ENCODE results near the gene DYNLT1. TPM values are rescaled to one million over a fixed set of nuclear protein-coding genes. Genes with fewer than 3 reads are reported as not detected.

DYNLT1 gene
- total and polyA plus RNA-seq, 9 of the 15 experiments (the other 6 are each of a cell fraction or from before 2014, with no cell fraction given) = 42.2 to 583 (median 127) TPM

DNA sequence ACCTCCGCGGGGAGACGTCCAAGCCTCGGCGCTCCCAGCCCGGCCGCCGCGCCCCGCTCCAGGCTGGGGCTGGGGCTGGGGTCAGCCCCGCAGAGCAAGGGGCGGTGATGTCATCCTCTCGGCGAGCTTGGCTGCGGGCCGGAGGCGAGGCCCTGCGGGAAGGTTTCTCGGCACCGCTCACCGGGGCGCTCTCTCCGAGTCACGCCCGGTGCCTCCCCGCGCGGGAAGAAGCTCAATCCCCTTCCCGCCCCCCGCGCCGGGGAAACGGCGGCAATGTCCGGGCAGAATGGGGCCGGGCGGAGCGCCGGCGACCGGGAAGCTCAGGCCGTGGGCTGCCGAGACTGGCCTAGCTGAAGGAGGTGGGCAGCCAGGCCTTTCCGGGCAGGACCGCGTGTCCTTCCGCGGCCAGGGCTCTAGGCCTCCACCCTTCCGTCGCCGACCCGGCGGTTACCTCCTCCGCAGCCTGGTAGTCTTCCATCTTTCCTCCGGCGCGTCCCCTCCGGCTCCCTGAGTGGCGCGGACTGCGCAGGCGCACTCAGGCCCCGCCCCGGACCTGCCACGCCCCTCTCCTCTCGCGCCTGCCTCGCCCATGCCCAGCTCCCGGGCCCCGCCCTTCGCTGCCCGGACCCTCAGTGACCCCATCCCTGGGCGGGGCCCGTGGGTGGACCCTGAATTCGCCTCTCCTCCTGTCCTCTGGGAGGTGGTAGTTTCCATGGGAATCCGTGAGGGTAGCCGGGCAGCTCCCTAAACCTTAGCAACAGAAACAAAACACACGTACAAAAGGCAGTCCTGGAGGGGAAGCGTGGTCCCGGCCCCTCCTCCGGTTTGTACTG, at the start of gene DYNLT1 (continued):
- TF ChIP-seq, protein P1, sequence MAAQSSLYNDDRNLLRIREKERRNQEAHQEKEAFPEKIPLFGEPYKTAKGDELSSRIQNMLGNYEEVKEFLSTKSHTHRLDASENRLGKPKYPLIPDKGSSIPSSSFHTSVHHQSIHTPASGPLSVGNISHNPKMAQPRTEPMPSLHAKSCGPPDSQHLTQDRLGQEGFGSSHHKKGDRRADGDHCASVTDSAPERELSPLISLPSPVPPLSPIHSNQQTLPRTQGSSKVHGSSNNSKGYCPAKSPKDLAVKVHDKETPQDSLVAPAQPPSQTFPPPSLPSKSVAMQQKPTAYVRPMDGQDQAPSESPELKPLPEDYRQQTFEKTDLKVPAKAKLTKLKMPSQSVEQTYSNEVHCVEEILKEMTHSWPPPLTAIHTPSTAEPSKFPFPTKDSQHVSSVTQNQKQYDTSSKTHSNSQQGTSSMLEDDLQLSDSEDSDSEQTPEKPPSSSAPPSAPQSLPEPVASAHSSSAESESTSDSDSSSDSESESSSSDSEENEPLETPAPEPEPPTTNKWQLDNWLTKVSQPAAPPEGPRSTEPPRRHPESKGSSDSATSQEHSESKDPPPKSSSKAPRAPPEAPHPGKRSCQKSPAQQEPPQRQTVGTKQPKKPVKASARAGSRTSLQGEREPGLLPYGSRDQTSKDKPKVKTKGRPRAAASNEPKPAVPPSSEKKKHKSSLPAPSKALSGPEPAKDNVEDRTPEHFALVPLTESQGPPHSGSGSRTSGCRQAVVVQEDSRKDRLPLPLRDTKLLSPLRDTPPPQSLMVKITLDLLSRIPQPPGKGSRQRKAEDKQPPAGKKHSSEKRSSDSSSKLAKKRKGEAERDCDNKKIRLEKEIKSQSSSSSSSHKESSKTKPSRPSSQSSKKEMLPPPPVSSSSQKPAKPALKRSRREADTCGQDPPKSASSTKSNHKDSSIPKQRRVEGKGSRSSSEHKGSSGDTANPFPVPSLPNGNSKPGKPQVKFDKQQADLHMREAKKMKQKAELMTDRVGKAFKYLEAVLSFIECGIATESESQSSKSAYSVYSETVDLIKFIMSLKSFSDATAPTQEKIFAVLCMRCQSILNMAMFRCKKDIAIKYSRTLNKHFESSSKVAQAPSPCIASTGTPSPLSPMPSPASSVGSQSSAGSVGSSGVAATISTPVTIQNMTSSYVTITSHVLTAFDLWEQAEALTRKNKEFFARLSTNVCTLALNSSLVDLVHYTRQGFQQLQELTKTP (IDR thresholded peaks at IDR 0.05; ENCODE audit: low read depth in 1 of 2, partially characterized antibody in 2 of 2) = no peak
- TF ChIP-seq FUS (optimal IDR thresholded peaks at IDR 0.05; ENCODE audit: low read depth, low read length) (peak; percentile 94), PHF20 (IDR thresholded peaks at IDR 0.05; ENCODE audit: partially characterized antibody) (peak; percentile 83), GTF2E2 (tag; IDR thresholded peaks at IDR 0.05) (peak; percentile 56; the same call in 1 of the 2 replicates), CHD2 (IDR thresholded peaks at IDR 0.05; ENCODE audit: low read depth, low read length) (peak; percentile 24; the same call in 1 of the 2 replicates), HLTF (IDR thresholded peaks at IDR 0.05) (peak; percentile 87; the same call in 1 of the 2 replicates)
- TF ChIP-seq, protein P2, sequence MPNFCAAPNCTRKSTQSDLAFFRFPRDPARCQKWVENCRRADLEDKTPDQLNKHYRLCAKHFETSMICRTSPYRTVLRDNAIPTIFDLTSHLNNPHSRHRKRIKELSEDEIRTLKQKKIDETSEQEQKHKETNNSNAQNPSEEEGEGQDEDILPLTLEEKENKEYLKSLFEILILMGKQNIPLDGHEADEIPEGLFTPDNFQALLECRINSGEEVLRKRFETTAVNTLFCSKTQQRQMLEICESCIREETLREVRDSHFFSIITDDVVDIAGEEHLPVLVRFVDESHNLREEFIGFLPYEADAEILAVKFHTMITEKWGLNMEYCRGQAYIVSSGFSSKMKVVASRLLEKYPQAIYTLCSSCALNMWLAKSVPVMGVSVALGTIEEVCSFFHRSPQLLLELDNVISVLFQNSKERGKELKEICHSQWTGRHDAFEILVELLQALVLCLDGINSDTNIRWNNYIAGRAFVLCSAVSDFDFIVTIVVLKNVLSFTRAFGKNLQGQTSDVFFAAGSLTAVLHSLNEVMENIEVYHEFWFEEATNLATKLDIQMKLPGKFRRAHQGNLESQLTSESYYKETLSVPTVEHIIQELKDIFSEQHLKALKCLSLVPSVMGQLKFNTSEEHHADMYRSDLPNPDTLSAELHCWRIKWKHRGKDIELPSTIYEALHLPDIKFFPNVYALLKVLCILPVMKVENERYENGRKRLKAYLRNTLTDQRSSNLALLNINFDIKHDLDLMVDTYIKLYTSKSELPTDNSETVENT (CRISPR knock-in tag; IDR thresholded peaks at IDR 0.05) = peak; percentile 92
- TF ChIP-seq, protein P3, sequence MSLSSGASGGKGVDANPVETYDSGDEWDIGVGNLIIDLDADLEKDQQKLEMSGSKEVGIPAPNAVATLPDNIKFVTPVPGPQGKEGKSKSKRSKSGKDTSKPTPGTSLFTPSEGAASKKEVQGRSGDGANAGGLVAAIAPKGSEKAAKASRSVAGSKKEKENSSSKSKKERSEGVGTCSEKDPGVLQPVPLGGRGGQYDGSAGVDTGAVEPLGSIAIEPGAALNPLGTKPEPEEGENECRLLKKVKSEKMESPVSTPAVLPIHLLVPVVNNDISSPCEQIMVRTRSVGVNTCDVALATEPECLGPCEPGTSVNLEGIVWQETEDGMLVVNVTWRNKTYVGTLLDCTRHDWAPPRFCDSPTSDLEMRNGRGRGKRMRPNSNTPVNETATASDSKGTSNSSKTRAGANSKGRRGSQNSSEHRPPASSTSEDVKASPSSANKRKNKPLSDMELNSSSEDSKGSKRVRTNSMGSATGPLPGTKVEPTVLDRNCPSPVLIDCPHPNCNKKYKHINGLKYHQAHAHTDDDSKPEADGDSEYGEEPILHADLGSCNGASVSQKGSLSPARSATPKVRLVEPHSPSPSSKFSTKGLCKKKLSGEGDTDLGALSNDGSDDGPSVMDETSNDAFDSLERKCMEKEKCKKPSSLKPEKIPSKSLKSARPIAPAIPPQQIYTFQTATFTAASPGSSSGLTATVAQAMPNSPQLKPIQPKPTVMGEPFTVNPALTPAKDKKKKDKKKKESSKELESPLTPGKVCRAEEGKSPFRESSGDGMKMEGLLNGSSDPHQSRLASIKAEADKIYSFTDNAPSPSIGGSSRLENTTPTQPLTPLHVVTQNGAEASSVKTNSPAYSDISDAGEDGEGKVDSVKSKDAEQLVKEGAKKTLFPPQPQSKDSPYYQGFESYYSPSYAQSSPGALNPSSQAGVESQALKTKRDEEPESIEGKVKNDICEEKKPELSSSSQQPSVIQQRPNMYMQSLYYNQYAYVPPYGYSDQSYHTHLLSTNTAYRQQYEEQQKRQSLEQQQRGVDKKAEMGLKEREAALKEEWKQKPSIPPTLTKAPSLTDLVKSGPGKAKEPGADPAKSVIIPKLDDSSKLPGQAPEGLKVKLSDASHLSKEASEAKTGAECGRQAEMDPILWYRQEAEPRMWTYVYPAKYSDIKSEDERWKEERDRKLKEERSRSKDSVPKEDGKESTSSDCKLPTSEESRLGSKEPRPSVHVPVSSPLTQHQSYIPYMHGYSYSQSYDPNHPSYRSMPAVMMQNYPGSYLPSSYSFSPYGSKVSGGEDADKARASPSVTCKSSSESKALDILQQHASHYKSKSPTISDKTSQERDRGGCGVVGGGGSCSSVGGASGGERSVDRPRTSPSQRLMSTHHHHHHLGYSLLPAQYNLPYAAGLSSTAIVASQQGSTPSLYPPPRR (CRISPR knock-in tag; IDR thresholded peaks at IDR 0.05; ENCODE audit: borderline replicate concordance) = peak; percentile 84; the same call in 1 of the 2 replicates
- TF ChIP-seq, protein P4, sequence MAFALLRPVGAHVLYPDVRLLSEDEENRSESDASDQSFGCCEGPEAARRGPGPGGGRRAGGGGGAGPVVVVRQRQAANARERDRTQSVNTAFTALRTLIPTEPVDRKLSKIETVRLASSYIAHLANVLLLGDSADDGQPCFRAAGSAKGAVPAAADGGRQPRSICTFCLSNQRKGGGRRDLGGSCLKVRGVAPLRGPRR (CRISPR knock-in tag; IDR thresholded peaks at IDR 0.05) = no peak
- TF ChIP-seq, protein P5, sequence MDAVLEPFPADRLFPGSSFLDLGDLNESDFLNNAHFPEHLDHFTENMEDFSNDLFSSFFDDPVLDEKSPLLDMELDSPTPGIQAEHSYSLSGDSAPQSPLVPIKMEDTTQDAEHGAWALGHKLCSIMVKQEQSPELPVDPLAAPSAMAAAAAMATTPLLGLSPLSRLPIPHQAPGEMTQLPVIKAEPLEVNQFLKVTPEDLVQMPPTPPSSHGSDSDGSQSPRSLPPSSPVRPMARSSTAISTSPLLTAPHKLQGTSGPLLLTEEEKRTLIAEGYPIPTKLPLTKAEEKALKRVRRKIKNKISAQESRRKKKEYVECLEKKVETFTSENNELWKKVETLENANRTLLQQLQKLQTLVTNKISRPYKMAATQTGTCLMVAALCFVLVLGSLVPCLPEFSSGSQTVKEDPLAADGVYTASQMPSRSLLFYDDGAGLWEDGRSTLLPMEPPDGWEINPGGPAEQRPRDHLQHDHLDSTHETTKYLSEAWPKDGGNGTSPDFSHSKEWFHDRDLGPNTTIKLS (IDR thresholded peaks at IDR 0.05; ENCODE audit: borderline replicate concordance, low read depth) = peak; percentile 52; the same call in 1 of the 2 replicates
